Activated naive CD4-positive, alpha-beta T cell treated with anti-CD3 and anti-CD28 coated beads, Interleukin-2, amount 50 U/mL, for 72 hours (primary cell): ENCODE measurements around the gene BACH2. TPM values are rescaled to one million over a fixed set of nuclear protein-coding genes. Genes with fewer than 3 reads are reported as not detected.

Experiments used
- ATAC-seq, 2 donors: fragments of 150-1000 bp; cut with Tn5 transposase; 2 replicates each; pipeline ENCODE4 v1.10.0; 2021; ENCODE audit warnings: mild to moderate bottlenecking in 2 of 2, moderate library complexity in 2 of 2
- DNase-seq, 2 donors: peaks; one replicate each; pipeline ENCODE4 v3.0.0; 2021 to 2022; ENCODE audit warnings: low spot score in 2 of 2
- H3K27ac Mint-ChIP-seq, 2 donors: one replicate each; pipeline ENCODE4 v1.8.0; 2022; ENCODE audit warnings: mild to moderate bottlenecking in 2 of 2, mixed read lengths in 2 of 2
- H3K36me3 Mint-ChIP-seq, 2 donors: one replicate each; pipeline ENCODE4 v1.8.0; 2022; ENCODE audit warnings: mixed read lengths in 2 of 2
- H3K9me3 Mint-ChIP-seq, 2 donors: one replicate each; pipeline ENCODE4 v1.8.0; 2022; ENCODE audit warnings: mixed read lengths in 2 of 2
- total RNA-seq, 2 donors: library from RNA; stranded (reverse); gene quantifications; one replicate each; pipeline ENCODE4 v1.2.3, GENCODE V29; 2022

Gene BACH2
- total RNA-seq, 2 donors from 2014 or later, result 48.7 to 90.8 TPM

DNA sequence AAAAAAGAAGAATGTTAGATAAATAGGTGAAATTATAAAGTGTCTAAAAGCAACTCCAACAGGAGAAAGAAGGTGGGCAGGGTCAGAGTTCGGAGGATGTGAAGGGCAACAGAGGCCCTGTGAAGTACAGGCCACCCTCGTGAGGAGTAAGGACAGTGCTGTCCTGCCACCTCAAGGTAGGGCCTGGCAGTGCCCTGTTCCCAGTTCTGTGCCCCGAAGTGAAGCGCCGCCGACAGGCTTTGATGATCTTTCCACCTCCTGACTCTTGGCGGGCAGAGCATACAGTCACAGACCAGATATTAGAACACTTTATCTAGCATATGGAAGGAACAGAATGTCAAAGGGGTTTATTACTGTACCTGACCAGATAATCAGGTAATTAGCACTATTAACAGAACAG is 326.6 kb downstream of the BACH2 start:
- H3K36me3 Mint-ChIP-seq, result peaks cover 12 to 46% of the 10 kb centered on the region in 2 donors
- H3K9me3 Mint-ChIP-seq, result peaks cover 0 to 5% of the 10 kb centered on the region in 2 donors
- no peak for ATAC-seq
- no peak overlapping the region for H3K27ac Mint-ChIP-seq
- no peak for DNase-seq

DNA sequence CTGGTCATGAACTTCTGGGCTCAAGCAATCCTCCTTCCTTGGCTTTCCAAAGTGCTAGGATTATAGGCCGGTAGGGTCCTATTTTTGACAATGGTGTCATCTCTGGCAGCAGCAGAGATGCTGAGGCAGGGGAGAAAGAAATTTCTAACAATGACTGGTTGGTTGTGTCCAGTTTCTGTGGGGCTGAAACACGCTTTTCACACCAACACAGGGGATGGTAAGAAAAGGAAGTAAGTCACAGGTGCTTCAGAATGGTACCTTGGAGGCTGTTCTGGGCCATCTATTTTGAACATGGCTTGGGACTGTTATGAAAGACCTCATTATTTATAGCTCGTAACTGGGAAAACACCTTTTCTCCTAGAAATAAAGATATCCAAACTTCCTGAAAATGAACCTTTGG is 329.7 kb downstream of the BACH2 start:
- DNase-seq, result no peak
- peak in 1 of 2 donors; percentile 26 for ATAC-seq
- Mint-ChIP-seq H3K27ac (peak overlapping the region; percentile 70 to 80), H3K36me3 (peaks cover 22 to 49% of the 10 kb centered on the region in 2 donors), H3K9me3 (peaks cover 0 to 6% of the 10 kb centered on the region in 2 donors)

DNA sequence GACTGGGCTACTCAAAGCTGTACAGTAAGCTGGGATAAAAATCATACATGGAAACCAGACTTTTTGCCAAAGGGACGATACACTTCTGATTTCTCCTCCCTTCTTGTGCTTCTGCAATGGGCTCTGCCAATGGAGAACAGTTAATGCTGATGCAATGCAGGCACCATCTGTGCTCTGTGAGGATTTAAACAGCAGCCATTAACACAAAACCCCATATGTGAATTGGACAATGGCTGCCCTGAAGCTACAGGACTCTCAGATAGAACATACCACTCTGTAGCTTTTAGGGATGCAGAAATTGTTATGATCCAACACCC is 330.5 kb downstream of the BACH2 start:
- ATAC-seq (no peak), DNase-seq (no peak)
- H3K36me3 Mint-ChIP-seq, result peaks cover 28 to 42% of the 10 kb centered on the region in 2 donors
- peak overlapping the region; percentile 70 to 80 for H3K27ac Mint-ChIP-seq
- H3K9me3 Mint-ChIP-seq, result peaks cover 0 to 6% of the 10 kb centered on the region in 2 donors

DNA sequence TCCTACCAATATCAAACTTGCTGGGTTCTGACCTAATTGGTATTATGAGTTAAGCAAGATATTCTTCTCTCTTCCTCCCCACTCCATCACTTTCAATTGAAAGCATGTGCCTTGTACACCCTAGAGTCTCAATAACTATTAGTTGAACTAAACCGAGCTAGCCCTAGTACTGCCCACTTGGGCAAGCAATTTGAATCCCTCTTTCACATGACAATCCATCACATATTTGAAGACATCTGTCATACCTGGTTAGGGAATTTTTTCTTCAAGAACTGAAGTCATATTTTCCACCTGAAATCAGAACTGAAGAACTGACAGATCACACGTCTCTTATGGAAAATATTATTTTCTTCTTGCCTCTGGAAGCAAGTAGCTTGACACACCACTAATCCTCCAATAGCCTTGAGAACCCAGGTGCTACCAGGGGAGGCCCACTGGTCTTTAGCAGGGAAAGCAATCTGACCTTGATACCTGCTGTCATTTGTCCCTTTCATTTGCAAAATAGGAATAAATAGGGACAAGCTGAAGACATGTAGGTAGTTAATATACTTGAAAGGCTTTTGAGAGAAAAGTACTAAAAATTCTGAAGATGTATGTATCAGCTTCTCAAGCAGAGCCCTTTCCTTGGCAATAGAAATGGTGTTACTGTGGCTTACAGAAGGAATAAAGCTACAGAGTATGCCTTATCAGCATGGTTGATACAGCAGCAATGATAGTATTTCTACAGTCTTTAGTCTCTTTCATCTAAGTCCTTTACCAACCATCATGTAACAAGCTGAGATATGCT is 331.0 kb downstream of the BACH2 start:
- H3K36me3 Mint-ChIP-seq, result peaks cover 29 to 45% of the 10 kb centered on the region in 2 donors
- peaks cover 0 to 6% of the 10 kb centered on the region in 2 donors for H3K9me3 Mint-ChIP-seq
- H3K27ac Mint-ChIP-seq, result peak overlapping the region; percentile 37 to 70
- DNase-seq (no peak), ATAC-seq (peak; percentile 49 to 65)

DNA sequence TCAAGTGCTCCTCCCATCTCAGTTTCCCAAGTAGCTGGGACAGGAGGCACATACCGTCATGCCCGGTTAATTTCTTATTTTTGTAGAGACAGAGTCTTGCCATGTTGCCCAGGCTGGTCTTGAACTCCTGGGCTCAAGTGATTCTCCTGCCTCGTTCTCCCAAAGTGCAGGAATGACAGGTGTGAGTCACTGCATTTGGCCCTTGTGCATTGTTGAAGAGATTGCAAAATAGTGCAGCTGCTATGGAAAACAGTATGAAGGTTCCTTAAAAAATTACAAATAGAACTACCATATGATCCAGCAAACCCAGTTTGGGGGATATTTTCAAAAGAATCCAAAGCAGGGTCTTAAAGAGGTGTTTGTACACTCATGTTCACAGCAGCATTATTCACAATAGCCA is 333.3 kb downstream of the BACH2 start:
- H3K36me3 Mint-ChIP-seq, result peaks cover 39 to 64% of the 10 kb centered on the region in 2 donors

DNA sequence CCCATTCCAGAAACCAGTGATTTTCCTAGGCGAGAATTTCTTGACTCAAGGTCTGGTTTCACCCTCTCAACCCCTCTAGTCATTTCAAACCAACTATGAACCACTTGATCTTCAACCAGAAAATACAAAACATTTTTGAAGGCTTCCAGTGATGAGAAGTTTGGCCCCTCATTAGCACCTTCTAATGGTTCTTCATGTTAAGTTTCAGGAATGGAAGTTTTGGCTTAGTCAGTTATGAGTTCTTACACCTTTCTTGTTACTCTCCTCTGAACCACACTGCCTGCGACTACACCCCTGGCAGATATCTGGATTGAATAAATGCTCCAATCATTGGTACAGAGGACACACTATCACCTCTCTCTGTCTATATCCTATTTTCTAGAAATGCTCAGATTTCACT is 335.2 kb downstream of the BACH2 start:
- DNase-seq (no peak), ATAC-seq (peak; percentile 57 to 70)
- peaks cover 33 to 67% of the 10 kb centered on the region in 2 donors for H3K36me3 Mint-ChIP-seq

More for the DNA sequence above, 333.3 kb downstream of the BACH2 start:
- ATAC-seq (no peak), DNase-seq (no peak)
- peak overlapping the region in 1 of 2 donors; percentile 6 for H3K27ac Mint-ChIP-seq
- H3K9me3 Mint-ChIP-seq, result peaks cover 0 to 6% of the 10 kb centered on the region in 2 donors

DNA sequence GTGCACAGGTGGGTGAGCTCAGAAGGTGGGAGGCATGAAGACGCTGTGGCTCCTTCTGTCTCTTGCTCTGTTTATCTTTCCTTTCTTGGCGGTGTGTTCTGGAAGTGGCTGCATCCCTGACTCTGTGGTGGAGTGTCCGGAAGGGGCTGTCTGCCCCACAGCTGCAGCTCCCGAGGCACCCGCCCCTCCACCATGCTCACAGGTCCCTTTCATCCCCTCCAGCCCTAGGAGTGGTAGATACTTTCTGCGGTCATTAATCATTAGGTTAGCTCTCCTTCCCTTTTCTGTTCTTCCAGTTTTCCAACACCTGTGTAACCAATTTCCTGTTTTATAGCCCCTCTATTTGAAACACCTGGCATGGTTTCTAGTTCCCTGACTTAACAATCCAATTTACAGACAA is 336.8 kb downstream of the BACH2 start:
- ATAC-seq (no peak), DNase-seq (no peak)
- peaks cover 26 to 64% of the 10 kb centered on the region in 2 donors for H3K36me3 Mint-ChIP-seq
- peak overlapping the region; percentile 30 to 96 for H3K27ac Mint-ChIP-seq
- no peaks in the 10 kb centered on the region for H3K9me3 Mint-ChIP-seq

More for the DNA sequence above, 335.2 kb downstream of the BACH2 start:
- peaks cover 0 to 6% of the 10 kb centered on the region in 2 donors for H3K9me3 Mint-ChIP-seq
- H3K27ac Mint-ChIP-seq, result peak overlapping the region; percentile 51 to 56

DNA sequence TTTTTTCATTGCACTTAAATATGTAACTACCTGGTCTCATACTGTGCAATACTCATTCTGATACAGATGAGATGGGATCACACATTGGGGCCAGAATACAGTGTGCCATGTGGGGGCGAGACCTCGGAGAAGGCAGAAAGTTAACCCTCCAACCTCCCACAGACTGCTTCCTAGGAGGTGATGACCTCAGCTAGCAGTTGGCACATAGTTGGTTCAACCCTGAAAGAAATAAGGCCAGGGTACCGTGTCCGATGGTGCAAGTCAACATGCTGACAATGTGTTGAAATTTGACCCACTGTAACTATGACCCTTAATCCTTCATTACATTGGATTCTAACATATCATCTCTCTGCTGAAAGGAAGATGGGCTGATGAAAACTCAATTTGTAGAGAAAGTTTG is 340.5 kb downstream of the BACH2 start:
- Mint-ChIP-seq H3K9me3 (no peaks in the 10 kb centered on the region), H3K36me3 (peaks cover 27 to 62% of the 10 kb centered on the region in 2 donors), H3K27ac (peak overlapping the region; percentile 38 to 73)
- ATAC-seq, result no peak
- DNase-seq, result no peak

DNA sequence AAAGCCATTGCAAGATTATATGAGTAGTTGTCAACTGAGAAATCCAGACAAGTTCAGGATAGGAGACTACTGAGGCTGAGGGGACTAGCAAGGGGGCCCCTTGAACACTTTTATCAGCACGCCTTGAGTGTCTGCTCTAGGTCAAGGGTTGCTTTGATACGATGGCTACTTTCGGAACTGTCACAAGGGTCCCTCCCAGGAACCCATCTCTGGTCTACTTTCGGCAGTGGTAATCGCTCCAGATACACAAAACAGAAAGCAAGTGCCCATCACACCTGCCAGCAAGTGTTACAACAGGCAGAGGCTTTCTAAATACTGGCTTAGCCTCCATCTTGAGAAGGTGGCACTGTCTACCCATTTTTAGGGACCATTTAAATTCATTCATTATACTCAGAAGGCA is 341.3 kb downstream of the BACH2 start:
- ATAC-seq, result no peak
- Mint-ChIP-seq H3K9me3 (no peaks in the 10 kb centered on the region), H3K27ac (peak overlapping the region; percentile 73 to 91), H3K36me3 (peaks cover 26 to 63% of the 10 kb centered on the region in 2 donors)
- no peak for DNase-seq

DNA sequence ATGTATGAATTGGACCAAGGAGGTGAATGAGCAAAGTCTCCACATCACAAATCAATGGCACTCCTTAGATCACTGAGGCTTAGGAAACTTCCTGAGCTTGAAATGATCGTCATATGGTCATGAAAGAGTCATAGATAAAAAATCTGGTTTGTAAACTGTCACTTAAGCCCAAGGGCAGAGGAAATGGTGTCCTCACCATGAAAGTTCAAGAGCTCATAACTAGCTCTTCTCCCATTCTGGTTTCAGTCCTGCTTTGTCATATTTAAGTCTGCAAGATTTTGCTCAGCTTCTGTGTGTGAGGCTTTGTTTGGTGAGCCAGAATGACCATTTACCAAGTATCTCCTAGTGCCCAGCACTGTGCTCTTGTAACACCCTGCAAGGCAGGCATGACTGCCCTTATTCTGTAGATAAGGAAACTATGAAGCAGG is 341.9 kb downstream of the BACH2 start:
- ATAC-seq, result peak; percentile 69 to 75
- Mint-ChIP-seq H3K36me3 (peaks cover 26 to 63% of the 10 kb centered on the region in 2 donors), H3K9me3 (no peaks in the 10 kb centered on the region), H3K27ac (peak overlapping the region; percentile 73 to 92)
- no peak for DNase-seq

DNA sequence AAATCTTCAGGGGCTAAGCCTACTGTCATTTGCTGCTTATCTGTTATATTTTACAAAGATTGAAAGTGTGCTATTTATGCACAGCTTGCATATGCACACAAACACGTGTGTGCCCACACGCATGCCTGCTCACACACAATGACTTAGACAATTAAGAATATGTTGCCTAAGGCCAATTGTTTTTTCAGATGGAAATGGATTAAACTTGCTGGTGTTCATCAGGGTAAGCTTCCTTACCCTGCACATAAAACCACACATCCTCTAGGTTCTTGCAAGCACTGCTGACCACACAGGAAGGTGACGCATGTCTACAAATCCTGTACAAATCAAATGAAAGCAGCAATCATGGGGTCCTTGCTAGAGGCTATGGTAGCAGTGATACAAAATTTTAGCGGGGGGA is 344.0 kb downstream of the BACH2 start:
- no peaks in the 10 kb centered on the region for H3K9me3 Mint-ChIP-seq
- H3K36me3 Mint-ChIP-seq, result peaks cover 34 to 61% of the 10 kb centered on the region in 2 donors
- peak; percentile 73 to 76 for ATAC-seq
- DNase-seq, result peak in 1 of 2 donors; percentile 39
- H3K27ac Mint-ChIP-seq, result peak overlapping the region; percentile 84 to 92

DNA sequence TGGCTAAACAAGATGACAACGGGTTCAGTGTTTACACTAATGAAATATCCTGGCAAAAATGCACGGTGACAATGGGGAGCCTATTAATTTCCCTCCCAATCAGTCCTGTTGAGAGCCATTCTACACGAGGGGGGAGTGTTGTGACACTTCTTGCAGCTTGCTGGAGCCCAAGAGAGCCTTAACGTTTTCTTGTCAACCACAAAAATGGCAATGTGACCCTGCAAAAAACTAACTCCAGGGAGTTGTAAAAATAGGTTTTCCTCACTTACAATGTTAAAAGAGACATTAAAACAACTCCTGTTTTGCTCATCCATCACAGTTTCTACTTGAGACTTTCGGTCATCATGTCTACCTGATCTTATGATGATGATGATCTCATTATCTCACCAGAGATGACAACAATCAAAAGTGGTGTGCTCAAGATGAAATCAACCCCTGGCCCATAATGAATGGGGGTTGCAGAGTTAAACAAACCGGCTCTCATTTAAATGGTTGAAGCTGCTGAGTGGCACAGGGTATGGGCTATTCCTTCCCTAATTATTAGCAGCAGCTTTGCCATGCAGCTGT is 344.5 kb downstream of the BACH2 start:
- Mint-ChIP-seq H3K36me3 (peaks cover 35 to 64% of the 10 kb centered on the region in 2 donors), H3K9me3 (no peaks in the 10 kb centered on the region), H3K27ac (peak overlapping the region; percentile 84 to 92)
- DNase-seq (no peak), ATAC-seq (peak; percentile 33 to 69)

DNA sequence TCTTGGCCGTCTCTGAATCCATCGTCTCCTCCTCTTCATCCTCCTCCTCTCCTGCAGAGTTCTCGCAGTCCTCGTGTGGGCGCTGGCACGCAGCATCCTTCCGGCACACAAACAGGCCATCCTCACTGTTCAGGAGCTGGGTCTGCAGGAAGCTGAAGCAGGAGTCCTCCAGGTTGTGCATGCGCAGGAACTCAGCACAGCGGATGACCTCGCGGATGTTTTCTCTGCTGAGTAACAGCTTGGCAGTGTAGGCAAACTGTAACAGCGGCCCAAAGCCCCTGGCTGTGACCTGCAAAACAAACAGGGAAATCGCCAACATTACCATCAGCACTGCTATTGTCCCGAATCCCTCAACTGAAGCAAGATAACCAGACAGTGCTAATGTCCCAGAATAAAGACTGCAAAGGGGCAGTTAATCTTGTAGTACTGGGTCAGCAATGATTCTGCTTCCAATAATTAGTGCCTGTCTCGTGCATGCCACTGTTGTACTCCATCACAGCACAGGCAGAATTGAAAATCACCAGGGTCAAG is 345.0 kb downstream of the BACH2 start:
- Mint-ChIP-seq H3K27ac (peak overlapping the region; percentile 84 to 92), H3K36me3 (peaks cover 40 to 64% of the 10 kb centered on the region in 2 donors), H3K9me3 (no peaks in the 10 kb centered on the region)
- DNase-seq (no peak), ATAC-seq (no peak)

DNA sequence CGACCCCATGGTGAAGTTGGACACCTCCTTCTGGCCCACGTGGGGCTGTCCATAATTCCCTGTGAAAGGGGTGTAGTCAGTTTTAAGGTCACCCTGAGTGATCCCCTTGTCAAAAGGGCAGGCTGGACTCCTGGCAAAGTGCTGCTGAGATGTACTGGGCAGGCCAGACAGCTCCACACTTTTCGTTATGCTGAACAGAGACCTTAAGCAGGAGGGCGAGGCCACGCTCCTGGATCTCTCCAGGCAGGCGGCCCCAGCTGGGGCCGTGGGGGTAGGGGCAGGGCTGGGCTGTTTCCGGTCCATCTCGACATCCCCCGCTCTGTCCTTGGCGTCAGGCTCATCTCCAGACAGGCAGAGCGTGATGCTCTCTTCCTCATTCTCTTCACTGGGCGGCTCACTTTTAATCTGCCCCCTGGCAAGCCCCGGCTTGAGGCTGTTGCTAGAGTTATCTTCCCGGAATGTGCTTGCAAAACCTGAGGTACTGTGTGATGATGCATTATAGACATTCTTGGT is 345.7 kb downstream of the BACH2 start:
- peak overlapping the region; percentile 84 to 92 for H3K27ac Mint-ChIP-seq

DNA sequence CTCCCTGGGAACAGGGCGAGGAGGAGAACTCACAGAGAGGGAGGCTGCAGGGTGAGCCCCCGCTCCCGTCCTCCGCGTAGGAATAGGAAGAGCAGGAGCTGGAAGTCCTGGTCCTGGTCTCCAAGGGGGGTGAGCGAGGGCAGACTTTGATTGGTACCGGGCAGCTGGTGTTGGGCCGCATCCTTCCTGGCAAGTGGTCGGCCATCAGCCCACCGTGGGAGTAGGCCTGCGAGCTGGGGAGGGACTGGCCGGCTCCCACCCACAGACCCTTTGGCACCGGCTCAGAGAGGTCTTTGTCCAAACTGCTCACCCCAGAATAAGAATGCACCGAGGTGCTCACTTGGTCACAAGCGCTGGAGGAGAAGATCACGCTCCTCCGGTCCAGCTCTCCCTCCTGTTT is 346.2 kb downstream of the BACH2 start:
- ATAC-seq (no peak), DNase-seq (no peak)
- no peaks in the 10 kb centered on the region for H3K9me3 Mint-ChIP-seq
- H3K36me3 Mint-ChIP-seq, result peaks cover 41 to 61% of the 10 kb centered on the region in 2 donors
- H3K27ac Mint-ChIP-seq, result peak overlapping the region; percentile 84 to 94

More for the DNA sequence above, 345.7 kb downstream of the BACH2 start:
- DNase-seq (no peak), ATAC-seq (no peak)
- Mint-ChIP-seq H3K9me3 (no peaks in the 10 kb centered on the region), H3K36me3 (peaks cover 41 to 62% of the 10 kb centered on the region in 2 donors)

DNA sequence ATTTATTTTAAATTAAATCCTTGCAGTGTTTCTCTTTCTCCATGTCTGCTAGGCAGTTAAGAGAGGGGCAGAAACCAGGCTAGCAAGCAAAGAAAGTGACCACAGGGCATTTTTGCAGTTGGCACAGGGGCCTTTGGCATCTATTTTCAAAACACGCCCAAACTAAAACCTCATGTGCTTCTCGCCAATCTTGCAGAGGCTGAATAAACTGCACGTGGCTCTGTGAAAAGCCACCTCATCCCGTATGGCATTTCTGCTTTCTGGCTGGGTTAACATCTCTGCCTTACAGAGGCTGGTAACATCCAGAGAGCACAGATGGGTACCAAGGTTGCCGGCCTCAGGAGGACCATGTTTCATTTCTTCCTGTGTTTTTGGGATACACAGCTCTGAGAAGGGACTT is 347.8 kb downstream of the BACH2 start:
- no peaks in the 10 kb centered on the region for H3K9me3 Mint-ChIP-seq
- H3K27ac Mint-ChIP-seq, result peak overlapping the region; percentile 84 to 94
- peaks cover 50 to 69% of the 10 kb centered on the region in 2 donors for H3K36me3 Mint-ChIP-seq
- ATAC-seq, result no peak
- DNase-seq, result no peak

DNA sequence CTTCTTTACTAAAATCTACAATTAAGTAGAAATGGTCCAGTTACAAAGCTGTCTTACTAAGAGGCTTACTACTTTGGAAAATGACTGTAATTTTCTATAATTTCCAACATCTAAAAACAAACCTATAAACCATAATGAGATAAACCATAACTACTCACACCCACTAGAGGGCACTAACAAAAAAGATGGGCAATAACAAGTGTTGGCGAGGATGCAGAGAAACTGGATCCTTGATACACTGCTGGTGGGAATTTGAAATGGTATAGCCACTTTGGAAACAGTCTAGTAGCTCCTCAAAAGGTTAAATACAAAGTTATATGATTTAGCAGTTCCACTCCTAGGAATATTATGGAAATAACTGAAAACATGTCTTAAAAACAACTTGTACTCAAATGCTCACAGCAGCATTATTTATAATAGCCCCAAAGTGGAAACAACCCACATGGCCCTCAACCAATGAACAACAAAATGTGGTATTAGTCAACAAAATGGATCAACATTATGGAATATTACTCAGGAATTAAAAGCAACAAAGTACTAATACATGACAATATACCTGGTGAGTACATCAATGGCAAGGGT is 351.7 kb downstream of the BACH2 start:
- Mint-ChIP-seq H3K36me3 (peaks cover 38 to 53% of the 10 kb centered on the region in 2 donors), H3K27ac (peak overlapping the region; percentile 64 to 90), H3K9me3 (no peaks in the 10 kb centered on the region)
- DNase-seq (no peak), ATAC-seq (peak; percentile 21 to 31)
